Endothelial cell of umbilical vein (primary cell): Measurements from ENCODE around the gene MECR.

Experiments
- MYC ChIP-seq: IDR thresholded peaks from one replicate; pipeline ENCODE4 v1.6.1; 2011; ENCODE audit warnings: mild to moderate bottlenecking, low read depth, low read length
- POLR2A ChIP-seq: IDR thresholded peaks from 2 replicates; pipeline ENCODE4 v1.6.1; 2012; ENCODE audit warnings: low read depth, mild to moderate bottlenecking, control low read depth, low read length
- TF ChIP-seq, protein P1 (sequence below), 2 donors: IDR thresholded peaks; 1 replicate in 1 of 2; 2 replicates in 1 of 2; pipeline ENCODE4 v1.5.1; 2011; ENCODE audit warnings: low read length in 2 of 2, mild to moderate bottlenecking in 2 of 2, moderate library complexity in 2 of 2, control low read depth in 1 of 2, inconsistent platforms in 1 of 2, low read depth in 1 of 2; ENCODE audit not compliant: insufficient read depth in 1 of 2; ENCODE audit errors: extremely low read depth in 1 of 2

DNA sequence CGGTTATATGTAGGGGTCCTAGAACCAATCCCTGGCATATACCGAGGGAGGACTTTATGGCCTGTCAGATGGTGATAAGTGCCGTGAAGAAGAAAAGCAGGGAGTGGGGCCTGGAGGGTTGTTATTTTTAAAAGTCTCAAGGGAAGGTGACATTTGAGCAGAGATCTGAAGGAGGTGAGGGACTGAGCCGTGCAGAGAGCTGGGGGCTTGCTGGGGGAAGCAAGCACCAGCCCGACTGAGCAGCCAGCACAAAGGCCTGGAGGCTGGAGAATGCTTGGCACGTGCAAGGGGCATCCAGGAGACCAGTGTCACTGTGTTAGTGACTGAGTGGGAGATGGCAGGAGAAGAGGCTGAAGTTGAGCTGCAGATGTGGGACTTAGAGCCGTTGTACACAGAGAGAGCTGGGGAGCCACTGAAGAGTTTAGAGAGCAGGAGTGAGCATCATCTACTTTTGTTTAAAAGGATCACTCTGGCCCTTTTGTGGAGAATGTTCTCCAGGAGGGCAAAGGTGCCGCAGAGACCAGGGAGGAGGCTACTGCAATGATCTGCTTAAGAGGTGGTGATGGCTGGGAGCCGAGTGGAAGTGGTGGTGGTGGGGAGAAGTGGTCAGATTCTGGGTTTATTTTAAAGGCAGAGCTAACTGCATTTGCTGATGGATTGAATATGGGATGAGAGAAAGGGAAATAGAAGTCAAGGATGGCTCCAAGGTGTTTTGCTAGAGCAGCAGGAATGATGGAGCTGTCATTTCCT is 36.8 kb upstream of the MECR start:
- TF ChIP-seq, protein P1, sequence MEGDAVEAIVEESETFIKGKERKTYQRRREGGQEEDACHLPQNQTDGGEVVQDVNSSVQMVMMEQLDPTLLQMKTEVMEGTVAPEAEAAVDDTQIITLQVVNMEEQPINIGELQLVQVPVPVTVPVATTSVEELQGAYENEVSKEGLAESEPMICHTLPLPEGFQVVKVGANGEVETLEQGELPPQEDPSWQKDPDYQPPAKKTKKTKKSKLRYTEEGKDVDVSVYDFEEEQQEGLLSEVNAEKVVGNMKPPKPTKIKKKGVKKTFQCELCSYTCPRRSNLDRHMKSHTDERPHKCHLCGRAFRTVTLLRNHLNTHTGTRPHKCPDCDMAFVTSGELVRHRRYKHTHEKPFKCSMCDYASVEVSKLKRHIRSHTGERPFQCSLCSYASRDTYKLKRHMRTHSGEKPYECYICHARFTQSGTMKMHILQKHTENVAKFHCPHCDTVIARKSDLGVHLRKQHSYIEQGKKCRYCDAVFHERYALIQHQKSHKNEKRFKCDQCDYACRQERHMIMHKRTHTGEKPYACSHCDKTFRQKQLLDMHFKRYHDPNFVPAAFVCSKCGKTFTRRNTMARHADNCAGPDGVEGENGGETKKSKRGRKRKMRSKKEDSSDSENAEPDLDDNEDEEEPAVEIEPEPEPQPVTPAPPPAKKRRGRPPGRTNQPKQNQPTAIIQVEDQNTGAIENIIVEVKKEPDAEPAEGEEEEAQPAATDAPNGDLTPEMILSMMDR (IDR thresholded peaks at IDR 0.05; ENCODE audit: extremely low read depth in 1 of 2, insufficient read depth in 1 of 2, low read depth in 1 of 2, low read length in 2 of 2), result no peak
- TF ChIP-seq POLR2A (no peak), MYC (no peak)
